ENCODE results near the gene WIPF1.

GRCh38 chr2:174518395-174518794, 79.2 kb downstream of the WIPF1 start:
- TF ChIP-seq CTCF (optimal IDR thresholded peaks at IDR 0.05 in 1 of 3, IDR thresholded peaks at IDR 0.05 in 1 of 3, conservative IDR thresholded peaks at IDR 0.05 in 1 of 3; ENCODE audit: extremely low read depth in 1 of 3, insufficient read depth in 2 of 3, low read length in 3 of 3) (no peak), EZH2 (IDR thresholded peaks at IDR 0.05; ENCODE audit: low read length) (no peak)

Data from keratinocyte (primary cell).